Kidney epithelial cell (primary cell): ENCODE data around the gene NR2F1. TPM values are rescaled to one million over a fixed set of nuclear protein-coding genes. Genes with fewer than 3 reads are reported as not detected.

Experiments used
- DNase-seq: peaks from one replicate; pipeline ENCODE4 v3.0.0-alpha.2; 2010; ENCODE audit warnings: low read depth
- H3K27me3 ChIP-seq: 2 replicates; pipeline ENCODE4 v1.6.0; 2011; ENCODE audit warnings: low read length; ENCODE audit not compliant: control insufficient read depth, insufficient read depth
- H3K36me3 ChIP-seq: 2 replicates; pipeline ENCODE4 v1.5.1; 2011; ENCODE audit warnings: low read length; ENCODE audit not compliant: control insufficient read depth, insufficient read depth
- H3K4me3 ChIP-seq: 2 replicates; pipeline ENCODE4 v1.5.1; 2011; ENCODE audit warnings: low read depth, mild to moderate bottlenecking, control low read depth, low read length
- total RNA-seq: library from RNA; depleted of rRNA; stranded (reverse); fragments of >200 nt; gene quantifications from 2 replicates; pipeline ENCODE4 v1.2.3, GENCODE V29; 2015
- TF ChIP-seq, protein P1 (sequence below): IDR thresholded peaks from 2 replicates; pipeline ENCODE4 v1.5.1; 2011; ENCODE audit warnings: mild to moderate bottlenecking, moderate library complexity, low read length, control low read depth, inconsistent platforms; ENCODE audit not compliant: insufficient read depth, poor library complexity, severe bottlenecking

The NR2F1 gene
- total RNA-seq, 1 donor from 2014 or later: 13.2 TPM

DNA sequence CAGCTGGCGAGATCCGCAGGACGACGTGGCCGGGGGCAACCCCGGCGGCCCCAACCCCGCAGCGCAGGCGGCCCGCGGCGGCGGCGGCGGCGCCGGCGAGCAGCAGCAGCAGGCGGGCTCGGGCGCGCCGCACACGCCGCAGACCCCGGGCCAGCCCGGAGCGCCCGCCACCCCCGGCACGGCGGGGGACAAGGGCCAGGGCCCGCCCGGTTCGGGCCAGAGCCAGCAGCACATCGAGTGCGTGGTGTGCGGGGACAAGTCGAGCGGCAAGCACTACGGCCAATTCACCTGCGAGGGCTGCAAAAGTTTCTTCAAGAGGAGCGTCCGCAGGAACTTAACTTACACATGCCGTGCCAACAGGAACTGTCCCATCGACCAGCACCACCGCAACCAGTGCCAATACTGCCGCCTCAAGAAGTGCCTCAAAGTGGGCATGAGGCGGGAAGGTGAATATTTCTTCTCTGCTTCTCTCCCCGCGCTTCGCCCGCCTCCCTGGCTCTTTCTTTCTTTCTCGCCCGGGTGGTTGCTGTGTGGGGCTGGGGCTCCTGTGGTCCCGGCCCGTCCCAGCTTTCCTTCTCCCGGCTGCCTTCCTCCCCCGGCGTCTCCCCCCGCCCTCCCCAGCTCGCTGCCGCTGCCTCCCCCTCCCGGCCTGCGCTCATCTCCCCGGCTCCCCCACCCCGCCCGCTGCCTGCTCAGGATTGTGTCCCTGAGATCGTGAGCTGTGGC, 2.2 kb downstream of the NR2F1 start:
- peak overlapping the region; percentile 77 for H3K4me3 ChIP-seq
- H3K36me3 ChIP-seq: no peaks in the 10 kb centered on the region
- no peak for DNase-seq
- no peaks in the 10 kb centered on the region for H3K27me3 ChIP-seq
- TF ChIP-seq, protein P1, sequence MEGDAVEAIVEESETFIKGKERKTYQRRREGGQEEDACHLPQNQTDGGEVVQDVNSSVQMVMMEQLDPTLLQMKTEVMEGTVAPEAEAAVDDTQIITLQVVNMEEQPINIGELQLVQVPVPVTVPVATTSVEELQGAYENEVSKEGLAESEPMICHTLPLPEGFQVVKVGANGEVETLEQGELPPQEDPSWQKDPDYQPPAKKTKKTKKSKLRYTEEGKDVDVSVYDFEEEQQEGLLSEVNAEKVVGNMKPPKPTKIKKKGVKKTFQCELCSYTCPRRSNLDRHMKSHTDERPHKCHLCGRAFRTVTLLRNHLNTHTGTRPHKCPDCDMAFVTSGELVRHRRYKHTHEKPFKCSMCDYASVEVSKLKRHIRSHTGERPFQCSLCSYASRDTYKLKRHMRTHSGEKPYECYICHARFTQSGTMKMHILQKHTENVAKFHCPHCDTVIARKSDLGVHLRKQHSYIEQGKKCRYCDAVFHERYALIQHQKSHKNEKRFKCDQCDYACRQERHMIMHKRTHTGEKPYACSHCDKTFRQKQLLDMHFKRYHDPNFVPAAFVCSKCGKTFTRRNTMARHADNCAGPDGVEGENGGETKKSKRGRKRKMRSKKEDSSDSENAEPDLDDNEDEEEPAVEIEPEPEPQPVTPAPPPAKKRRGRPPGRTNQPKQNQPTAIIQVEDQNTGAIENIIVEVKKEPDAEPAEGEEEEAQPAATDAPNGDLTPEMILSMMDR: no peak

DNA sequence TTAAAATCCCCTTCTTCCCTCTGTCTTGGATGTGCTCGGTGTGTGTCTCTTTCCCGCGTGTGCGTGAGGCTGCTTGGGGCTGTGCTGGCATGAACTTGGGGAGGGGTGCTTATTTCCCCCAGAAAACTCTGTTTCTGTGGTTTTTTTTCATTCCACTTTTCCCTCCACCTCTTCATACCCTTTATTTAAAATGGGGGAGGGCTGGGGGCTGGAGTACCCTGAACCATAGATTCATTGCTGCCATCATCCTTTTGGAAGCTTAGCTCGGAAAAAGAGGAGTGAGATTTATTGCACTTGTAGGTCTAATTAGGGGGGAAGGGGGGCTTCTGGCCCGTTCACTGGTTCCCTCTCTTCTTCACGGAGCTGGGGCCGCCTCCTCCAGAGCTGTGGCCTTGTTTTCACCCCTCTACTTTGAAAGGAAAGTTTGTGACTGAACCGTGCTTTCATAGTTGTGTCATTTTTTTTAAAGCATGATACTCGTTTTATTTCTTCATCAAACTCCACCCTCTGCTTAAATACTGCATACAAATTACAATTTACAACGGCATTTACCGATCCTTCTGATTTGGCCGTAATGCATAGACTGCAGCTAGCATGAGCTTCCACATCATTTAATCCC, 2.9 kb downstream of the NR2F1 start:
- DNase-seq: no peak

DNA sequence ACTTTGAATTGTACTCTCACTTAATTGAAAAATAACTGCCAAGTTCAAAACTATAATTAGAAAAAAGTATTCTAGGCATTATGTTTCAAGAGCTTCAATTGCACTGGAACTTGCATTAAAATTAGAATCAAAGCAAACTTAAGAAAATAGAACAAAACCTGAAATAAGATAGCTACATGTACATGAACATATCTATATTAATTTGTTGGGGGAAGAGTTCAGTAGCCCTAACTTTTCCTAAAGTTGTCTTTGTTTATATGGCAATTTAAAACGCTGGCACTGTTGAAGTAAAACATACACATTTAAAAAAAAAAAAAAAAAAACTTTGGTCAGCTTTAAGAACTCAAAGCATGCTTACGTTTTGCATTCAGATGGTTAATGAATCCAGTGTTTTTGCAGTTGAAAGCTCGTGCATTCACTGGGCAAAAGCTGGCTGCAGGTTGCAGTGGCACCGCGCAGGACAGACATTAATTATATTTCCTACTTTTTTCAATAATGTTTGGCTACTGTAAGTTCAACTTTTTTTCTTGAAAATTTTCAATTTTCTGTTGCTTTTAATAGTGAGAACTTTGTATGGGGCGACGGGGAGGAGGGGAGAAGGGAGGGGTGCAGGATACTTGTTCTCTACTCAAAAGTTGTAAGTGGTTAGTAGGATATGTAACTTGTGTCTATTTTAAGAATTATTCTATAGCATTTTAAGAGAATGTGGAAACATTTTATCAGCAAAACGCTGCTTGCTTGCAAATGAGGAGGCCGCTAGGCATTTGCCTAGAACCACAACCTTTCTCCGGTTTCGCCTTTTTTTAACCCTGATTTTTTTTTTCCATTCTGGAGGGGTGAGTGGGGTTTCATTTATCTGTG, 3.9 kb downstream of the NR2F1 start:
- TF ChIP-seq, protein P1: no peak
- Histone ChIP-seq H3K4me3 (peak overlapping the region; percentile 77), H3K27me3 (no peaks in the 10 kb centered on the region), H3K36me3 (no peaks in the 10 kb centered on the region)
- DNase-seq: no peak

More for the DNA sequence above, 2.9 kb downstream of the NR2F1 start:
- TF ChIP-seq, protein P1: no peak
- Histone ChIP-seq H3K27me3 (no peaks in the 10 kb centered on the region), H3K36me3 (no peaks in the 10 kb centered on the region), H3K4me3 (peak overlapping the region; percentile 77)

DNA sequence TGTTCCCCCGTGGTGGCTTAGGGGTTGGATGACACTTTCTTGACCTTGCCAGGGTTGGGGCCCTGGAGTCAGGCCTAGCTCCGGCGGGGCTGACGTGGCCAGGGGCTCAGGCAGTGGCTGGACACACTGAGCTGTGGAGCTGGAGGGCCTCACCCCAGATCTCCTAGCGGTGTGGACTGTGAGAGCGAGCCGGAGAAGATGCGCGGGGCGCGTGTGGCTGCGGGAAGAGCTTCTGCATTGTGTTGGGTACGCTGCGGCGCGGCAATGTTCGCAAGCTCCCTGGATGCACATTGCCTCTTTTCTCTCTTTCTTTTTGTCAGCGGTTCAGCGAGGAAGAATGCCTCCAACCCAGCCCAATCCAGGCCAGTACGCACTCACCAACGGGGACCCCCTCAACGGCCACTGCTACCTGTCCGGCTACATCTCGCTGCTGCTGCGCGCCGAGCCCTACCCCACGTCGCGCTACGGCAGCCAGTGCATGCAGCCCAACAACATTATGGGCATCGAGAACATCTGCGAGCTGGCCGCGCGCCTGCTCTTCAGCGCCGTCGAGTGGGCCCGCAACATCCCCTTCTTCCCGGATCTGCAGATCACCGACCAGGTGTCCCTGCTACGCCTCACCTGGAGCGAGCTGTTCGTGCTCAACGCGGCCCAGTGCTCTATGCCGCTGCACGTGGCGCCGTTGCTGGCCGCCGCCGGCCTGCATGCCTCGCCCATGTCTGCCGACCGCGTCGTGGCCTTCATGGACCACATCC, 4.8 kb downstream of the NR2F1 start:
- Histone ChIP-seq H3K4me3 (peak overlapping the region; percentile 77), H3K36me3 (no peaks in the 10 kb centered on the region), H3K27me3 (no peaks in the 10 kb centered on the region)
- DNase-seq: no peak
- TF ChIP-seq, protein P1: no peak

DNA sequence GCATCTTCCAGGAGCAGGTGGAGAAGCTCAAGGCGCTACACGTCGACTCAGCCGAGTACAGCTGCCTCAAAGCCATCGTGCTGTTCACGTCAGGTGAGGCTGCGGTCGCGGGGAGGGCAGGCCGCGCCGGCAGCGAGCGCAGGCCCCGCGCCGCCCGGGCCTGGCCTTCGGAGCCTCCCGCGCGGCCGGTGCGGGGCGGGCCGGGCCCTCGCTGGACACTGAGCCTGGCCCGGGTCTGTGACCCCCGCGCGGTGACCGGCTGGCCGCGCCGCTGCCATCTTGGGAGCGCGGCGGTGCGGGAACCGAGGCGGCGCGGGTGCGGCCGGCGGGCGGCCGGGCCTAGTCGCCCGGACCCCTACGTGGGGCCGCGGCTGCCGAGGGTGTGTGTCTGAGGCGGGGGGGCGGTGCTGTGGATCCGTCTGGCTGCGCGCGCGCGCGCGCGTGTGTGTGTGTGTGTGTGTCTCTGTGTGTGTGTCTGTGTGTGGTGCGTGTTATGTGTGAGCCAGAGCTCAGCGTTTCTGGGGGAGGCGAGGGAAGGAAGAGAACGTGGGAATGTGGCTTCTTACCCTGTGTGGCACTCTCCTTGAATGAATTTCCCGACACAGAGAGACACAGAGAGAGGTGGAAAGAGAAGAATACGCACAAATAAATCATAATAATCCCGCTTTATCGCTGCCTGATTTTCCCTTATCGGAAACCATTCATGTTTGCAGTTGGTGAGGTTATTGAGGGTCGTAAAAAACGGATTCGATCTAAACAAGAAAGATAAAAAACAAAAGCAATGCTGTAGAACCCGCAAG, 5.5 kb downstream of the NR2F1 start:
- Histone ChIP-seq H3K4me3 (peak overlapping the region; percentile 77), H3K27me3 (no peaks in the 10 kb centered on the region), H3K36me3 (no peaks in the 10 kb centered on the region)
- TF ChIP-seq, protein P1: no peak
- DNase-seq: no peak
